Umbilical cord (tissue), 2 donors: ENCODE measurements around the gene SMCO2. TPM values are rescaled to one million over a fixed set of nuclear protein-coding genes. Genes with fewer than 3 reads are reported as not detected.

ENCODE experiments used
- DNase-seq: peaks from one replicate; pipeline ENCODE4 v3.0.0-alpha.2; 2015; ENCODE audit warnings: low spot score
- total RNA-seq: library from RNA; depleted of rRNA; stranded (reverse); fragments of >200 nt; gene quantifications from one replicate; pipeline ENCODE4 v1.2.3, GENCODE V29; 2014; ENCODE audit warnings: low replicate concordance; ENCODE audit not compliant: insufficient read depth

The SMCO2 gene
- total RNA-seq, 1 donor from 2014 or later = 14.2 TPM

- no peak for DNase-seq
Measured at GRCh38 chr12:27499377-27499776, 52.8 kb downstream of the SMCO2 start.

- no peak for DNase-seq
Measured at GRCh38 chr12:27500546-27500945, 54.0 kb downstream of the SMCO2 start.

GRCh38 chr12:27502021-27502435, 55.5 kb downstream of the SMCO2 start:
- no peak for DNase-seq

DNA sequence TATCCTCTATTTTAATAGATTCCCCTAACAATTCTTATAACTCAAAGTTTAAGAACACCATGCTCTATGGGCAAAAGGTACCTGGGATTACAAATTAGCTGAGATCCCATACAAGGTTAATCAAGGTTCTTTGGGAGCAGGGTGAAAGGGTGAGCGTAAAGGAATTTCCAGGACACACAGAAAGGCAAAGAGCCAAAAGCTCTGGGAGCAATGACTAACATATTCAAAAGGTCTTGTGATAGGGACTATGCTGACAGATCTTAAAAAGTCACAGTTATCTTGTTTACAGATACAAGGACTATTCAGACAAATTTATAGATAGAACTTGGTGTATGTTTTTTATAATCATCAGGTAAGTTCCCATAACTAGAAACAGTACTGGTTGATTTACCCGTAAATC, 58.0 kb downstream of the SMCO2 start:
- no peak for DNase-seq

DNA sequence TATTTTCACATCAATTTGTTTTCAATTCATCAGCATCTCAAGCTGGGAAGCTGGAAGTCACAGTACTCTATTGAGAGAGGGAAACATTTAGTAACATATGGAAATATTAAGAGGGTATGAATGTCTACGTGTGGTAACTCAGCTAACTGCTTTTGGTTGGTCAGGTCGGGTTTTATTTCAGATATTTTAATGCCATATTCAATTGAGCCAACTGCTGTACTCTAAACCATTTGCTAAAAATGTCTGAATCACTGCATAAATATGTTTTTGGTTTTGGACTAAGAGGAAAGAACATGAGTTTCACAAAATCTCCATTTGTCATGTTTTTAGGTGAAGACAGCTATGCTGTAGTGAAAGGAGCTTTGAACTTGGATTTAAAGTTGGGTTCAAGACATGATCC, 58.6 kb downstream of the SMCO2 start:
- DNase-seq = no peak

- no peak for DNase-seq
Measured at GRCh38 chr12:27505761-27506160, 59.2 kb downstream of the SMCO2 start.

GRCh38 chr12:27506645-27507189, 60.2 kb downstream of the SMCO2 start:
- DNase-seq = no peak

- no peak for DNase-seq
Measured at GRCh38 chr12:27508736-27509431, 62.3 kb downstream of the SMCO2 start.

- peak; percentile 84 for DNase-seq
Measured at GRCh38 chr12:27511031-27511722, 64.6 kb downstream of the SMCO2 start.

- DNase-seq = no peak
Measured at GRCh38 chr12:27511723-27512045, 65.1 kb downstream of the SMCO2 start.

GRCh38 chr12:27513155-27513824, 66.8 kb downstream of the SMCO2 start:
- no peak for DNase-seq

DNA sequence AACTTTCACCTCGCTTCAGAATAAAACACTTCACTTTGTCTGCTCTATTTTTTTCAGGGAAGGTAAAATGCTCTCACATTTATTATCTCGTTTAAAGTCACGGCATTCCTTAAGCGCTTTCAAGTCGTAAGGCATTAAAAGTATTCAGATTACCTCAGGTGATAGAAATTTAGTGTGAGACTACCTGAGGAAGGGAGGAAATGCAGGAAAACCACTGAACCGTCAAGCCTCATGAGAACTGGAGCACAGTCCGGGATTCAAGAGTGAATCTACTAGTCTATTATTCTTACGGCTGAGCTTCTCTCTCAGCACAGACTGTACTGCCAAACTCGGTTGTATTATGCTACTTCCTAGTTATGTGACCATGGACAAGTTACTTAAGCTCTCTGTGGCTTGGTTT, 69.1 kb downstream of the SMCO2 start:
- peak; percentile 42 for DNase-seq

- DNase-seq = no peak
Measured at GRCh38 chr12:27516625-27517024, 70.1 kb downstream of the SMCO2 start.

- peak; percentile 85 for DNase-seq
Measured at GRCh38 chr12:27517546-27517945, 71.0 kb downstream of the SMCO2 start.

GRCh38 chr12:27517961-27518665, 71.6 kb downstream of the SMCO2 start:
- peak; percentile 54 for DNase-seq

DNA sequence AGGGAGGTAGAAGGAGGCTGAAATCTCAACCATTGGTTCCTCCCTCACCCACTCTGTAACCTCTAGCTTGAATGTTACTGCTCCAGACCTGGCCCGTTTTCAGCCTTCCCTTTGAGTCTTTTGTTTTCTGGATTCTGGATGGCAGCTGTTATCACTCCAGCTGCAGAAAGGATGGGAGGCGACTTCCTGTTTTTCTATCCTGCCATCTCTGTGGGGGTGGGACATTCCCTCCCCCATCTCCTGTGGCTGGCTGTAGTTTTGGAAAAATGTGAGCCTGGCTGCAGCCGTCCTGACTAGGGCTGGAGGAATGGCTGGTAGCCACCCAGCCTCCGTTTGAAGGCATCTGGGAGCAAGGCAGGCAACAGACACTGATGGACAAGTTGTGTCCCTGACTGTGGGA, 74.5 kb downstream of the SMCO2 start:
- DNase-seq = no peak

DNA sequence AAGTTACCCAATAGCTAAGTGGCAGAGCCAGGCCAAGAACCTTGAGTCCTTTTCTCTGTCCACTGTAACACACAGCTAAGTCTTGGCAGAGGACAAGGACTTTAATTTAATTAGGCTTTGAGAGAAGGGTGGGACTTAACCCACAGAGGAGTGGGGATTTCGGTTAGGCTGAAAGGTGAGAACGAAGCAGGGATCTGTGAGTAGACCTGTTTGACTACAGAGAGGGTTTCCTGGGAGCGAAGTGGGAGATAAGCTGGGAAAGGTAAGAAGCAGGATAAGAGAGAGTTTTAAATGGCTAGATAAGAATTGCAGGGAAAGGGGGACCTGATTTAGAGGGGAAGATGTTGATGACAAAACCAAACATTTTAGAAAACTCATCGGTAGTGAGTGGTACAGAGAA, 75.4 kb downstream of the SMCO2 start:
- DNase-seq = no peak

DNA sequence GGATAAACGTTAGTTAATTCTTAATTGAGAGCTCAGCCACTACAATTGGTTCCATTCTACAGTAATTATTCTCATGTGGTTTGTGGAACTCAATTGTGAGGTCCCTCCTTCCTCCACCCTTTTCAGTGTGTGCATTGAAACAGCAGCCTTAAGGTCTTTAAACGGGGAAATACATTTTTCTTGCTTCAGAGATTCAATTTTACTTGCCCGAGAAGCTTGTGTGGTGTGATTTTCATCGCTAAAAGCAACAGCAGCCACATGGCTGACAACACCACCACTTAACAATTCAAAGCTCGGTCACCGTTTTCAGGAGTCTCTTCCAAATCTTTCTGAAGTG, 76.7 kb downstream of the SMCO2 start:
- DNase-seq = no peak

GRCh38 chr12:27523642-27524493, 77.3 kb downstream of the SMCO2 start, which contains the start of gene PPFIBP1:
Gene PPFIBP1, plus strand, starts transcription at chr12:27524206. Its CDS starts 109,191 bp downstream, at chr12:27633397.
- peak; percentile 99 for DNase-seq

- DNase-seq = no peak
Measured at GRCh38 chr12:27524494-27524835, 77.9 kb downstream of the SMCO2 start.
